NCI-H146 treated with DMSO at 0.1 percent for 48 hours (cell line): Measurements from ENCODE around the gene BRDT.
A peak's percentile ranks its signal among the peaks of the same experiment; 100 is the strongest.
"Not testable (repeated sequence)": the region's sequence is repeated elsewhere in the genome, so short reads cannot be mapped to it uniquely, and the experiment has no call there.

Source experiments
- DNase-seq: peaks from one replicate; lab custom pipeline; 2025; ENCODE audit not compliant: unreplicated experiment; lab: John Stamatoyannopoulos, UW

The BRDT gene

GRCh38 chr1:91981996-91982609 is 32.9 kb downstream of the BRDT start:
- no peak for DNase-seq

- no peak for DNase-seq
These were observed 44.1 kb downstream of the BRDT start for GRCh38 chr1:91993256-91993655.

GRCh38 chr1:91997607-91998195 is 48.5 kb downstream of the BRDT start:
- DNase-seq: peak; percentile 12

GRCh38 chr1:92004129-92004528 is 54.9 kb downstream of the BRDT start:
- DNase-seq: no peak

- DNase-seq: no peak
These were observed 64.7 kb downstream of the BRDT start for GRCh38 chr1:92013923-92014322.

- no peak for DNase-seq
These were observed 67.6 kb downstream of the BRDT start for GRCh38 chr1:92016720-92017316.

GRCh38 chr1:92017656-92018055 is 68.5 kb downstream of the BRDT start:
- DNase-seq: no peak

- DNase-seq: not testable (repeated sequence)
These were observed 76.8 kb downstream of the BRDT start for GRCh38 chr1:92026042-92026441.

- DNase-seq: no peak
These were observed 77.6 kb downstream of the BRDT start for GRCh38 chr1:92026806-92027205.

GRCh38 chr1:92029241-92029922 is 80.2 kb downstream of the BRDT start:
- no peak for DNase-seq

GRCh38 chr1:92030656-92031107 is 81.5 kb downstream of the BRDT start:
- peak; percentile 52 for DNase-seq

- no peak for DNase-seq
These were observed 82.3 kb downstream of the BRDT start for GRCh38 chr1:92031281-92032110.

GRCh38 chr1:92037400-92037799 is 88.2 kb downstream of the BRDT start:
- no peak for DNase-seq

GRCh38 chr1:92038695-92039346 is 89.6 kb downstream of the BRDT start:
- DNase-seq: no peak

- DNase-seq: no peak
These were observed 91.8 kb downstream of the BRDT start for GRCh38 chr1:92040971-92041370.

GRCh38 chr1:92043621-92044020 is 94.4 kb downstream of the BRDT start:
- DNase-seq: no peak

GRCh38 chr1:92045766-92046495 is 96.7 kb downstream of the BRDT start:
- DNase-seq: no peak

- no peak for DNase-seq
These were observed 102.7 kb downstream of the BRDT start for GRCh38 chr1:92051948-92052347.
